HK-2 (cell line): ENCODE measurements around the gene SRPK2.
"Not testable (repeated sequence)": the region's sequence is repeated elsewhere in the genome, so short reads cannot be mapped to it uniquely, and the experiment has no call there.

Source experiments
- DNase-seq: peaks from one replicate; pipeline ENCODE4 v3.0.0-alpha.2; 2018; ENCODE audit not compliant: unreplicated experiment

The SRPK2 gene

DNA sequence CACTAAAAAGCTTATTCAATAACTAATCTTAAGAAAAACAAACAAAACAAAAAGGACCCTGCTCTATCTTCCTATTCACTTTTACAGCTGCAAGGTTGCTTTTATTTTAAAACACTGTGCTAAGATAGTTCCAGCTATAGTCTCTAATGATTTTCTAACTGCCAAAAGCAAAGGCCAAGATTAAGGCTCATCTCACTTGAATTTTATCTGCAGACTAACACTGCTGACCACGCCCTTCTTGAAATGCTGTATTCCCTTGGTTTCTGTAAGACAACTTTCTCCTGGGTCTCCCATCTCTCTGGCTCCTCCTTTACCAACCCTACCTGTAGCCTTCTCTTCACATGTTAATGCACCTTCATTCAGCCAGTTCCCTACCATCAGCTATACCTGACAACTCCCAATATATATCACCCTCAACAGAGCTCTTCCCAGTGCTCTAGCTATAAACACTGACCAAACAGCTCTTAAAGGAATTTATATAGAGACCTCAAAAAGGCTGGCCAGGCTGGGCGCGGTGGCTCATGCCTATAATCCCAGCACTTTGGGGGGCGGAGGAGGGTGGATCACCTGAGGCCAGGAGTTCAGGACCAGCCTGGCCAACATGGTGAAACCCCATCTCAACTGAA lies 11.7 kb downstream of the SRPK2 start:
- DNase-seq = no peak

DNA sequence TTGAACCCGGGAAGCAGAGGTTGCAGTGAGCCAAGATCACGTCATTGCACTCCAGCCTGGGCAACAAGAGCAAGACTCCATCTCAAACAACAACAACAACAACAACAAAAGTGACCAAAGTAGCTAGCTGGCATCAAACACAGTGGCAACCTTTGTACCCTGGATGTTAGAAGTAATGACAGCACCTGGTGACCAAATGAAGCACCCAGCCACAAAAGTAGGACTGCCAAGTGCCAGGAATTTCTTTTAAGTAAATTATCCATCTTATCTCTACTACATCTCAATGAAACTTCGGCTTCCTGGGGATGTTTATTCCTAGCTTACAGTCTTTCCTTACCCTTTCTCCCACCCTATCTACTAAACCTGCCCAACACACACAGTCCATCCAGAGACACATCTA lies 18.8 kb downstream of the SRPK2 start:
- DNase-seq = no peak

DNA sequence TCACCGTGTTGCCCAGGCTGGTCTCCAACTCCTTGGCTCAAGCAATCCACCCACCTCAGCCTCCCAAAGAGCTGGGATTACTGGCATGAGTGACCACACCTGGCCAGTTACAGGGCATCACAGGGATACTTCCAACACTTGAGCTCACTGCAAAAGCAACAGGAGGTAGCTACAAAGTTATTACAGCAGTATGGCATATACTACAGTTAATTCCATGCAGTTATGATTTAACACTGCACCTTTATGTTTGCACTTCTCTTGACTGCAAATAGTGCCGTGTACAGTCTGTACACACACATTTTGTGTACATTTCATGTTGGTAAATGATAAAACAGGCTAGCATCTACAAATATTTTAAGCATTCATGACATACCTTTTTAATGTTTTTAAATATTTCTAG lies 21.3 kb downstream of the SRPK2 start:
- DNase-seq = no peak

DNA sequence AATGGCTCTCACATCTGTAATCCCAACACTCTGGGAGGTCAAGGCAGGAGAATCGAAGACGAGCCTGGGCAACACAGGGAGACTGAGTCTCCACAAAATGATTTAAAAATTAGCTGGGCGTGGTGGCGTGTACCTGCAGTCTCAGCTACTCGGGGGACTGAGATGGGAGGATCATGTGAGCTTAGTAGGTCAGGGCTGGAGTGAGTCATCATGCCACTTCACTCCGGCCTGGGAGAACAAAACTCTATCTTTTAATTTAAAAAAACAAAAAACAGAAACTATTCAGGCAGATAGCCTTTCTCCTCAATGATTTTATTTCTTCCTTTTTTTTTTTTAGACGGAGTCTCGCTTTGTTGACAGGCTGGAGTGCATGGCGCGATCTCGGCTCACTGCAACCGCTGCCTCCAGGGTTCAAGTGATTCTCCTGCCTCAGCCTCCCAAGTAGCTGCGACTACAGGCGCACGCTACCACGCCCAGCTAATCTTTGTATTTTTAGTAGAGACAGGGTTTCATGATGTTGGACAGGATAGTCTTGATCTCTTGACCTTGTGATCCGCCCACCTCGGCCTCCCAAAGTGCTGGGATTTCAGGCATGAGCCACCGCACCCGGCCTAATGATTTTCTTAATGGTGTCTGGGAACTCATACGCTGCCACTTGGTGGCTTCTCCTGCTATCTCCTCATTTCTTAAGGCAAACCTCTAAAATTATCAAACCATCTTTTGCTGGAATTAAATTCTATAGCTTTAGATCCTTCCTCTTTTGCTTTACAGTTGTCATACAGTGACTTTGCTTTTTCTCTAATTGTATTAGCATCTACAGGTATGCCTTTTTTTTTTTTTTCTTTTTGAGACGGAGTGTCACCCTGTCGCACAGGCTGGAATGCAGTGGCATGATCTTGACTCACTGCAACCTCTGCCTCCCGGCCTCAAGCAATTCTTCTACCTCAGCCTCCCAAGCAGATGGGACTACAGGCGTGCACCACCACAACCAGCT lies 22.9 kb downstream of the SRPK2 start:
- no peak for DNase-seq

DNA sequence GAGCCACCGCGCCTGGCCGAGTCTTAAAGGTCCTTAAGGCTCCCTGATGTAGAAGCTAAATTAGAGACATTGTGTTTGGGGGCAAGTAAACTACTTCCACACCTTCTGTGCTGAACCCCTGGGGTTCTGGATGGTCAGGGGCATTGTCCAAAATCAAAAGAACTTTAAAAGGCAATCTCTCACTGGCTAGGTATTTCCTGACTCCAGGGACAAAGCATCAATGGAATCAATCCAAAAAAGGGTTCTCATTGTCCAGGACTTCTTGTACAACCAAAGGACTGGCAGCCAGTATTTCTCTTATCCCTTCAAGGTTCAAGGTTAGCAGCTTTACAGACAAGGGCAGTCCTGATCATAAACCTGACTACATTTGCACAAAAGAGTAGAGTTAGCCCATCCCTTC lies 24.0 kb downstream of the SRPK2 start:
- DNase-seq = no peak

DNA sequence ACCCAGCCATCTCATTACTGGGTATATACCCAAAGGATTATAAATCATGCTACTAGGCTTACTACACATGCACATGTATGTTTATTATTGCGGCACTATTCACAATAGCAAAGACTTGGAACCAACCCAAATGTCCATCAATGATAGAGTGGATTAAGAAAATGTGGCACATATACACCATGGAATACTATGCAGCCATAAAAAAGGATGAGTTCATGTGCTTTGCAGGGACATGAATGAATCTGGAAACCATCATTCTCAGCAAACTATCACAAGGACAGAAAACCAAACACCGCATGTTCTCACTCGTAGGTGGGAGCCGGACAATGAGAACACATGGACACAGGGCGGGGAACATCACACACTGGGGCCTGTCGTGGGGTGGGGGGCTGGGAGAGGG lies 25.1 kb downstream of the SRPK2 start:
- not testable (repeated sequence) for DNase-seq

DNA sequence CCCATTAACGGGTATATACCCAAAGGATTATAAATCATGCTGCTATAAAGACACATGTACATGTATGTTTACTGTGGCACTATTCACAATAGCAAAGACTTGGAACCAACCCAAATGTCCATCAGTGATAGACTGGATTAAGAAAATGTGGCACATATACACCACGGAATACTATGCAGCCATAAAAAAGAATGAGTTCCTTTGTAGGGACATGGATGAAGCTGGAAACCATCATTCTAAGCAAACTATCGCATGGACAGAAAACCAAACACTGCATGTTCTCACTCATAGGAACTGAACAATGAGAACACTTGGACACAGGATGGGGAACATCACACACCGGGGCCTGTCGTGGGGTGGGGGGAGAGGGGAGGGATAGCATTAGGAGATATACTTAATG lies 26.0 kb downstream of the SRPK2 start:
- DNase-seq = not testable (repeated sequence)

DNA sequence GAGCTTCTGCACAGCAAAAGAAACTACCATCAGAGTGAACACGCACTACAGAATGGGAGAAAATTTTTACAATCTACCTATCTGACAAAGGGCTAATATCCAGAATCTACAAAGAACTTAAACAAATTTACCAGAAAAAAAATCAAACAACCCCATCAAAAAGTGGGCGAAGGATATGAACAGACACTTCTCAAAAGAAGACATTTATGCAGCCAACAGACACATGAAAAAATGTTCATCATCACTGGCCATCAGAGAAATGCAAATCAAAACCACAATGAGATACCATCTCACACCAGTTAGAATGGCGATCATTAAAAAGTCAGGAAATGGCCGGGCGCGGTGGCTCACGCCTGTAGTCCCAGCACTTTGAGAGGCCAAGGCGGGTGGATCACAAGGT lies 26.7 kb downstream of the SRPK2 start:
- DNase-seq = not testable (repeated sequence)

DNA sequence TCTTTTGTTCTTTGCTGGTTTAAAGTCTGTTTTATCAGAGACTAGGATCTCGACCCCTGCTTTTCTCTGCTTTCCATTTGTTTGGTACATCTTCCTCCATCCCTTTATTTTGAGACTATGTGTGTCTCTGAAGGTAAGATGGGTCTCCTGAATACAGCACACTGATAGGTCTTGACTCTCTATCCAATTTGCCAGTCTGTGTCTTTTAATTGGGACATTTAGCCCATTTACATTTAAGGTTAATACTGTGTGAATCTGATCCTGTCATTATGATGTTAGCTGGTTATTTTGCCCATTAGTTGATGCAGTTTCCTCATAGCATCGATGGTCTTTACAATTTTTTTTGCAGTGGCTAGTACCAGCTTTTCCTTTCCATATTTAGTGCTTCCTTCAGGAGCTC lies 28.6 kb downstream of the SRPK2 start:
- not testable (repeated sequence) for DNase-seq

DNA sequence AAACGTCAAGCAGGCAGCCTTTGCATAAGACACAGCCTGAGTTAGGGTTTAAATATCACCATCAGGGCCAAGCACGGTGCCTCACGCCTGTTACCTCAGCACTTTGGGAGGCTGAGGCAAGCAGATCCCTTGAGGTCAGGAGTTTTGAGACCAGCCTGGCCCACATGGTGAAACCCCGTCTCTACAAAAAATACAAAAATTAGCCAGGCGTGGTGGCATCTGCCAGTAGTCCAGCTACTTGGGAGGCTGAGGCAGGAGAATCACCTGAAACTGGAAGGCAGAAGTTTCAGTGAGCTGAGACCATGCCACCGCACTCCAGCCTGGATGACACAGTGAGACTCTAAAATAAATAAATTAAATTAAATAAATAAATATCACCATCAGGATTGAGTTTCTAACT lies 33.0 kb downstream of the SRPK2 start:
- DNase-seq = no peak

DNA sequence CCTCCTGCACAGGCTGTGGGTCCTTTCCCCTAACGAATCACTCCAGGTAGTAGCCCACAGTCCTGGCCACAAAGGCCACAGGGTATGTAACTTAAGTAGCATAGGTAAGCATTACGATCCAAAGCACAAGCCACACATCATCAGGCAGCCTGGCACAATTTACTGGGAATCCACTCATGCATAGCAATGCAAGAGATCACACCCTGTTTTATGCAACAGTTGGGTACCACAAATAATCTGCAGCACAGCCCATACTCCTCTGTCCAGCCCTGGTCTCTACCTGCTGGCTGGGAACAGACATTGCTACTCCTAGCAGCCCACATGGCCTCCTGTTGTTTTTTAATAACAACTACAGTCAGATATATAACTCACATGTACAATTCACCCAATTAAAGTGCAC lies 34.3 kb downstream of the SRPK2 start:
- DNase-seq = no peak

DNA sequence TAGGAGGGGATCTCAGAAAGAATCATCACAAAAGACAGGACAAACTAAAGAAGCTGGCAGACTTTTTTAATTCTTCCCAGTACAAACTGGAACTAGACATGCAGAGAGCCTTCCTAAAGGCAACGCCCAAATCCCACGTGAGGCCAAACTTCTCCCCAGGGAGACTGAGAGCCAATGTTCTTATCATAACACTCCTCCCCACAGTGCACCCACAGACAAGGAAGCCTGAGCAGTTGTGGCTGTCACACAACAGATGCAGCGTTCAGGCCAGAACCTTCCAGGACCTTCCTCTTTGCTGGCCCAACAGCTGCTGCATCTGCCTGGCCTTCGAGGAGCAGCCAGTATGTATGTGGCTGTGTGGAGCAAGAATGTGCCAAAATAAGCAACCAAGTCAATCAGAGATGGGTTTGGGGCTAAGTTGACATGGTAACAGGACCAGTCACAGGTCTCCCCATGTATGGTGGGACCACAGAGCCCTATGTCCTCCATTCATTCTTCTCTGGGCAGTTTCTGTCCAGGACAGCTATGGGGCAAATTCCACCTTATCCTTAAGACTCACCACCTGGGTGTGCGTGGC lies 34.9 kb downstream of the SRPK2 start:
- DNase-seq = no peak

DNA sequence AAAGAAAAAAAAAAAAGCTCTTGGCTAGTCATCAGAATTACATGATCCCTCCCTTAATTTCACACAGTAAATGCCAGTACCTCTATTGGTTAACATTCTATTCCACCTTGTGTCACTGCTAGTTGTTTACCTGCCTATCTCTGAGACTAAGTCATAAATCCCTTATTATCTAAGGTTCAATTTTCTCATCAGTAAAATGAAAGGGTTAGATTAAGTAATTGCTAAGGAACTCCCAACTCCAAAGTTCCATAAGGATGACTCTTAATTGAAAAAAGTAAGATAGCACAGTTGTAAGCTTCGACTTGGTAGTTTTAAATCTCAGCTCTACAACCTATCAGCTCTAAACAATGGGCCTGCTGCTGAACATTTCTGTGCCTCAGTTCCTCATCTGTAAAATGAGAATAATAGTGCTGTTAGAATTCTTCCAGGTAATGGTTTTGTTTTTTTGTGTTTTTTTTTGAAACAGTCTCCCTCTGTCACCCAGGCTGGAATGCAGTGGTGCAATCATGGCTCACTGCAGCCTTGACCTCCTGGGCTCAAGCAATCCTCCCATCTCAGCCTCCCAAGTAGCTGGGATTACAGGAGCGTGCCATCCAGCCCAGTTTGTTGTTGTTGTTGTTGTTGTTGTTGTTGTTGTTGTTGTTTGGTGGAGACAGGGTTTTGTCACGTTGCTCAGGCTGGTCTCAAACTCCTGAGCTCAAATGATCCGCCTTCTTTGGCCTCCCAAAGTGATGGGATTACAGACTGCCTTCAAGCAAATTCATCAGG lies 35.6 kb downstream of the SRPK2 start:
- no peak for DNase-seq

DNA sequence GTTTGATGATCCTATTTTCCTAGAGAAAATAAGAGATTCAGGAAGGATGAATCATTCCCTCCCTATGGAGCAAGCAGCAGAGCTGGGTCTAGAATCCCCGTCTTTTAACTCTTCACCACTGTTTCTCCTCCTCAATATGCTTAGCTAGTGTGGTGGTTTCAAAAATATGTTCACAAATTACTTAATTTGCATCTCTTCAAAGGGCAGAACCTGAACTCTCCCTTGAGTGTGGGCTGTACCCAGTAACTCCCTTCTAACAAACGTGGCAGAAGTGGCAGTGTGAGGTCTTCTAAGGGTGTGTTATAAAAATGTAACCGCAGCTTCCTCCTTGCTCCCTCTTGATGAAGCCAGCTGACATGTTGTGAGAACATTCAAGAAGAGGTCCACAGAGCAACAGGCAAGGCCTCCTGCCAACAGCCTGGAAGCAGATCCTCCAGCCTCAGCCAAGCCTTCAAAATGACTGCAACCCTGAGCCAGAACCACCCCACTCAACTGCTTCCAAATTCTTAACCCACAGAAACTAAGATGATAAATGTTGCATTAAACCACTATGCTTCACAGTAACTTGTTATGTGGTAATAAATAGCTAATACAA lies 36.6 kb downstream of the SRPK2 start:
- no peak for DNase-seq

DNA sequence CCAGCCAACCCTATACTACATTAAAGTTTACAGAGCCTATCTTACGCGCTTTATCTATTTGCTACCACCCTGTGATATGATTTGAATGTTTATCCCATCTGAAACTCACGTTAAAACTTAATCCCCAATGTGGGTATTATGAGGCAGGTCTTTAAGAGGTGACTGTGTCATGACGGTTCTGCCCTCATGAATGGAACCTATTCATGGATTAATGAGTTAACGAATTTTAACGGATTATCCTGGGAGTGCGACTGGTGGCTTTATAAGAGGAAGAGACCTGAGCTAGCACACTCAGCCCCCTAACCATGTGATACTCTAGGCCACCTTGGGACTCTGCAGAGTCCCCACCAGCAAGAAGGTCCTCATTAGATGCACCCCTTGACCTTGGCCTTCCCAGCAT lies 37.8 kb downstream of the SRPK2 start:
- no peak for DNase-seq

DNA sequence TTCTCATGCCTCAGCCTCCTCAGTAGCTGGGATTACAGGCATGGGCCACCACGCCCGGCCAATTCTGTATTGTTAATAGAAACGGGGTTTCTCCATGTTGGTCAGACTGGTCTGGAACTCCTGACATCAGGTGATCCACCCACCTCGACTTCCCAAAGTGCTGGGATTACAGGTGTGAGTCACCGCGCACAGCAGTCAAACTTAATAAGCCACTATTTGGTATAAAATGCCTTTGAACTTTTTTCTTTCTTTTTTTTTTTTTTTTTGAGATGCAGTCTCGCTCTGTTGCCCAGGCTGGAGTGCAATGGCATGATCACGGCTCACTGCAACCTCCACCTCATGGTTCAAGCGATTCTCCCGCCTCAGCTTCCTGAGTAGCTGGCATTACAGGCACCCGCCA lies 40.5 kb downstream of the SRPK2 start:
- peak; percentile 20 for DNase-seq

DNA sequence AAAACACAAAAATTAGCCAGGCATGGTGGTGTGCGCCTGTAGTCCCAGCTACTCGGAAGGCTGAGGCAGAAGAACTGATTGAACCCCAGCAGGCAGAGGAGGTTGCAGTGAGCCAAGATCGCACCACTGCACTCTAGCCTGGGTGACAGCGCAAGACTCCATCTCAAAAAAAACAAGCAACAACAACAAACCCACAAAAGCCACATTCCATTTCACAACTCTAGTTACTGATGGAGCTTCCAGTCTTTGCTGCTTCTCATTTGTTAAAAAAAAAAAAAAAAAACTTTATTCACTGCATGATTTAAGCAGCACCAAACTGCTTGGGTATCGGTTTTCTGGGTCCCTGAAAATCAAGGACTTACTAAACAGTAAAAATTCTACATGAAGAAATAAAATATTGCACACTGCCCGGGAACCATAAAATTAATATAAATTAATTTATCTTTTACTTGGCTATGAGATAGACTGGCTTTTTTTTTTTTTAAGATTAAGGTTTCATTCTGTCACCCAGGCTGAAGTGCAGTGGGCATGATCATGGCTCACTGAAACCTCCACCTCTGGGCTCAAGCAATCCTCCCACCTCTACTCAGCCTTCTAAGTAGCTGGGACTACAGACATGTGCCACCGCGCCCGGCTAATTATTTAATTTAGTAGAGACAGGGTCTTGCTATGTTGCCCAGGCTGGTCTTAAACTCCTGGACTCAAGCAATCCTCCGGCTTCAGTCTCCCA lies 42.0 kb downstream of the SRPK2 start:
- no peak for DNase-seq

DNA sequence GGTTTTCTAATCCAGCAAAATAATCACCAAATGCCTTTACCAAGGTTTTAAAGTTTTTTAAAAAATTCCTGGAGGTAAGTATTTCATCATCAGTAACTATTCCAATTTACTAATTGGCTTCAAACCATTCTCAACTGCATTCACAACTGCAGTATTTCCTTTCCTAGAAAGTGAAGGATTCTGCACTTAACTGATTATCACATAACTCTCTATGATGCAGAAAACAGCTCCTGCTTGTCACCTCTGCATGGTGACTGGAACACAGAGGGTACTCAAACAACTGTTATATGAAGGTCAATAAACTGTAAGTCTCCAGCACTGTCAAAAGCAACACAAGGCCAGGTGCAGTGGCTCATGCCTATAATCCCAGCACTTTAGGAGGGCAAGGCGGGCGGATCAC lies 42.6 kb downstream of the SRPK2 start:
- DNase-seq = no peak

DNA sequence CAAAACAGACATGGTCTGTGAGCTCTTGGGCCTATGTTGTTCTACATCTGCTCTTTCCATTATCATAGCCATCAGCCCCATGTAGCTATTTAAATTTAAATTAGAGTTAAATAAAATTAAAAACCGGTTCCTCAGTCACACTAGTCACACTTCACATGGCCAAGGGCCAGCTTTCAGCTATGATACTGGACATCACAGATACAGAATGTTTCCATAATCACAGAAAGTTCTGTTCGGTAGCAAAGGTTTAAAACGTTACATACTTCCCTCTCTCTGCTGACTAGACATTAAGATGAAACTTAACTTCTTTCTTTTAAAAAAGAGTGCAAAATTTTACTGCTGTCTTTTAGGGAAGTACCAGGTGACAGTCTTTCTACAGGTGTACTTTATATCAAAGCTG lies 43.0 kb downstream of the SRPK2 start:
- no peak for DNase-seq

DNA sequence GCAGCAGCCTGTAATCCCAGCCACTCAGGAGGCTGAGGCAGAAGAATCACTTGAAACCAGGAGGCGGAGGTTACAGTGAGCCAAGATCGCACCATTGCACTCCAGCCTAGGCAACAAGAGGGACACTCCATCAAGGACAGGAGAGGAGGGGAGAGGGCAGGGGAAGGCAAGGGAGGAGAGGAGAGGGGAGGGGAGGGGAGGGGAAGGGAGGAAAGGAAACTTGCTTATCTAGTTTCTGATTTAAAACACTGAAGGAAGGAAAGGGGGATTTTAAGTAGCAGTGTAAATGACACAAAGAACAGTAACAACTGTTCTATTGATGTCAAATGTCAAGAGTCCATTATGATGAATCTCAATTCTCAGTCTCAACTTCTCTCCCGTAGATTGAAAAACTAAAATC lies 43.7 kb downstream of the SRPK2 start:
- DNase-seq = no peak
